Measurements from ENCODE around the gene COX19.

The COX19 gene

GRCh38 chr7:996079-996872, 20.9 kb upstream of the COX19 start:
- Histone ChIP-seq H3K4me1 (ENCODE audit: control insufficient read depth, insufficient read depth, low read length) (no peaks in the 10 kb centered on the region), H3K9me3 (ENCODE audit: control insufficient read depth, insufficient read depth, low read length) (no peaks in the 10 kb centered on the region), H3K4me3 (ENCODE audit: low read depth, low read length) (no peak overlapping the region), H3K9ac (ENCODE audit: low read depth, low read length) (no peak overlapping the region), H3K36me3 (ENCODE audit: control insufficient read depth, insufficient read depth, low read length) (peaks cover 12% of the 10 kb centered on the region), H3K27me3 (ENCODE audit: control insufficient read depth, insufficient read depth, low read length) (no peaks in the 10 kb centered on the region)

GRCh38 chr7:995571-995970, 20.2 kb upstream of the COX19 start:
- no peak overlapping the region for H3K4me3 ChIP-seq (ENCODE audit: low read depth, low read length)
- peak overlapping the region; percentile 24 for H3K9ac ChIP-seq (ENCODE audit: low read depth, low read length)
- peaks cover 12% of the 10 kb centered on the region for H3K36me3 ChIP-seq (ENCODE audit: control insufficient read depth, insufficient read depth, low read length)
- no peaks in the 10 kb centered on the region for H3K27me3 ChIP-seq (ENCODE audit: control insufficient read depth, insufficient read depth, low read length)
- no peaks in the 10 kb centered on the region for H3K9me3 ChIP-seq (ENCODE audit: control insufficient read depth, insufficient read depth, low read length)
- H3K4me1 ChIP-seq (ENCODE audit: control insufficient read depth, insufficient read depth, low read length) = no peaks in the 10 kb centered on the region

GRCh38 chr7:994592-995308, 19.4 kb upstream of the COX19 start:
- H3K27me3 ChIP-seq (ENCODE audit: control insufficient read depth, insufficient read depth, low read length) = no peaks in the 10 kb centered on the region
- H3K36me3 ChIP-seq (ENCODE audit: control insufficient read depth, insufficient read depth, low read length) = peaks cover 12% of the 10 kb centered on the region
- no peak overlapping the region for H3K4me3 ChIP-seq (ENCODE audit: low read depth, low read length)
- H3K9ac ChIP-seq (ENCODE audit: low read depth, low read length) = peak overlapping the region; percentile 24
- H3K9me3 ChIP-seq (ENCODE audit: control insufficient read depth, insufficient read depth, low read length) = no peaks in the 10 kb centered on the region
- no peaks in the 10 kb centered on the region for H3K4me1 ChIP-seq (ENCODE audit: control insufficient read depth, insufficient read depth, low read length)

GRCh38 chr7:992709-993607, 17.6 kb upstream of the COX19 start:
- H3K4me1 ChIP-seq (ENCODE audit: control insufficient read depth, insufficient read depth, low read length) = no peaks in the 10 kb centered on the region
- peaks cover 12% of the 10 kb centered on the region for H3K36me3 ChIP-seq (ENCODE audit: control insufficient read depth, insufficient read depth, low read length)
- no peak overlapping the region for H3K4me3 ChIP-seq (ENCODE audit: low read depth, low read length)
- H3K9ac ChIP-seq (ENCODE audit: low read depth, low read length) = no peak overlapping the region
- no peaks in the 10 kb centered on the region for H3K9me3 ChIP-seq (ENCODE audit: control insufficient read depth, insufficient read depth, low read length)
- H3K27me3 ChIP-seq (ENCODE audit: control insufficient read depth, insufficient read depth, low read length) = no peaks in the 10 kb centered on the region

- Histone ChIP-seq H3K4me3 (ENCODE audit: low read depth, low read length) (no peak overlapping the region), H3K36me3 (ENCODE audit: control insufficient read depth, insufficient read depth, low read length) (peaks cover 11% of the 10 kb centered on the region), H3K9ac (ENCODE audit: low read depth, low read length) (no peak overlapping the region)
Observed at GRCh38 chr7:991729-992656, 16.6 kb upstream of the COX19 start.

GRCh38 chr7:990933-991728, 15.8 kb upstream of the COX19 start:
- Histone ChIP-seq H3K4me3 (ENCODE audit: low read depth, low read length) (no peak overlapping the region), H3K36me3 (ENCODE audit: control insufficient read depth, insufficient read depth, low read length) (peaks cover 4% of the 10 kb centered on the region), H3K9me3 (ENCODE audit: control insufficient read depth, insufficient read depth, low read length) (no peaks in the 10 kb centered on the region), H3K27me3 (ENCODE audit: control insufficient read depth, insufficient read depth, low read length) (no peaks in the 10 kb centered on the region), H3K9ac (ENCODE audit: low read depth, low read length) (no peak overlapping the region), H3K4me1 (ENCODE audit: control insufficient read depth, insufficient read depth, low read length) (no peaks in the 10 kb centered on the region)

More at GRCh38 chr7:991729-992656, 16.6 kb upstream of the COX19 start:
- H3K9me3 ChIP-seq (ENCODE audit: control insufficient read depth, insufficient read depth, low read length) = no peaks in the 10 kb centered on the region
- no peaks in the 10 kb centered on the region for H3K4me1 ChIP-seq (ENCODE audit: control insufficient read depth, insufficient read depth, low read length)
- H3K27me3 ChIP-seq (ENCODE audit: control insufficient read depth, insufficient read depth, low read length) = no peaks in the 10 kb centered on the region

- Histone ChIP-seq H3K4me3 (ENCODE audit: low read depth, low read length) (no peak overlapping the region), H3K36me3 (ENCODE audit: control insufficient read depth, insufficient read depth, low read length) (no peaks in the 10 kb centered on the region), H3K9me3 (ENCODE audit: control insufficient read depth, insufficient read depth, low read length) (no peaks in the 10 kb centered on the region), H3K9ac (ENCODE audit: low read depth, low read length) (no peak overlapping the region), H3K27me3 (ENCODE audit: control insufficient read depth, insufficient read depth, low read length) (no peaks in the 10 kb centered on the region), H3K4me1 (ENCODE audit: control insufficient read depth, insufficient read depth, low read length) (no peaks in the 10 kb centered on the region)
Observed at GRCh38 chr7:990352-990932, 15.1 kb upstream of the COX19 start.

GRCh38 chr7:988963-989529, 13.7 kb upstream of the COX19 start:
- Histone ChIP-seq H3K9me3 (ENCODE audit: control insufficient read depth, insufficient read depth, low read length) (no peaks in the 10 kb centered on the region), H3K27me3 (ENCODE audit: control insufficient read depth, insufficient read depth, low read length) (no peaks in the 10 kb centered on the region), H3K36me3 (ENCODE audit: control insufficient read depth, insufficient read depth, low read length) (no peaks in the 10 kb centered on the region), H3K4me3 (ENCODE audit: low read depth, low read length) (no peak overlapping the region), H3K9ac (ENCODE audit: low read depth, low read length) (no peak overlapping the region), H3K4me1 (ENCODE audit: control insufficient read depth, insufficient read depth, low read length) (no peaks in the 10 kb centered on the region)

GRCh38 chr7:988426-988911, 13.1 kb upstream of the COX19 start:
- H3K9ac ChIP-seq (ENCODE audit: low read depth, low read length) = no peak overlapping the region
- H3K27me3 ChIP-seq (ENCODE audit: control insufficient read depth, insufficient read depth, low read length) = no peaks in the 10 kb centered on the region
- no peaks in the 10 kb centered on the region for H3K36me3 ChIP-seq (ENCODE audit: control insufficient read depth, insufficient read depth, low read length)
- H3K4me3 ChIP-seq (ENCODE audit: low read depth, low read length) = no peak overlapping the region
- H3K9me3 ChIP-seq (ENCODE audit: control insufficient read depth, insufficient read depth, low read length) = no peaks in the 10 kb centered on the region
- no peaks in the 10 kb centered on the region for H3K4me1 ChIP-seq (ENCODE audit: control insufficient read depth, insufficient read depth, low read length)

GRCh38 chr7:987909-988308, 12.6 kb upstream of the COX19 start:
- no peaks in the 10 kb centered on the region for H3K36me3 ChIP-seq (ENCODE audit: control insufficient read depth, insufficient read depth, low read length)
- H3K4me1 ChIP-seq (ENCODE audit: control insufficient read depth, insufficient read depth, low read length) = no peaks in the 10 kb centered on the region
- H3K9ac ChIP-seq (ENCODE audit: low read depth, low read length) = no peak overlapping the region
- H3K27me3 ChIP-seq (ENCODE audit: control insufficient read depth, insufficient read depth, low read length) = no peaks in the 10 kb centered on the region
- H3K4me3 ChIP-seq (ENCODE audit: low read depth, low read length) = no peak overlapping the region
- H3K9me3 ChIP-seq (ENCODE audit: control insufficient read depth, insufficient read depth, low read length) = no peaks in the 10 kb centered on the region
